HEK293T (cell line): ENCODE measurements around the gene ZNF532.

ENCODE experiments used
- CTCF ChIA-PET: fragments of 350-600 bp; formaldehyde crosslinking; extraction: SDS; loops from one replicate; lab custom pipeline; 2021; ENCODE audit warnings: antibody characterized with exemption, inconsistent platforms; lab: Yijun Ruan, JAX
- POLR2A ChIA-PET: fragments of 350-600 bp; formaldehyde crosslinking; extraction: SDS; loops from one replicate; lab custom pipeline; 2020; ENCODE audit warnings: antibody characterized with exemption, inconsistent platforms; lab: Yijun Ruan, JAX
- DNase-seq: peaks from one replicate; pipeline ENCODE4 v3.0.0; 2012; ENCODE audit warnings: mixed read lengths; ENCODE audit errors: extremely low spot score
- ARNT ChIP-seq: fragments of 450-650 bp; IDR thresholded peaks from 2 replicates; pipeline ENCODE4 v1.6.1; 2017; ENCODE audit warnings: mild to moderate bottlenecking
- BHLHE40 ChIP-seq: fragments of 450-650 bp; IDR thresholded peaks from 2 replicates; pipeline ENCODE4 v1.6.1; 2016; ENCODE audit warnings: mild to moderate bottlenecking, moderate library complexity, borderline replicate concordance
- CTBP1 ChIP-seq: fragments of 450-650 bp; IDR thresholded peaks from 2 replicates; pipeline ENCODE4 v1.6.1; 2016; ENCODE audit warnings: borderline replicate concordance
- ELF4 ChIP-seq: fragments of 450-650 bp; IDR thresholded peaks from 2 replicates; pipeline ENCODE4 v1.6.1; 2017; ENCODE audit warnings: antibody characterized with exemption
- FOXA1 ChIP-seq: fragments of 450-650 bp; IDR thresholded peaks from 2 replicates; pipeline ENCODE4 v1.6.1; 2016; ENCODE audit warnings: mild to moderate bottlenecking
- FOXK2 ChIP-seq: fragments of 450-650 bp; IDR thresholded peaks from 2 replicates; pipeline ENCODE4 v1.6.1; 2016; ENCODE audit warnings: mild to moderate bottlenecking
- FOXM1 ChIP-seq: fragments of 450-650 bp; IDR thresholded peaks from 2 replicates; pipeline ENCODE4 v1.6.1; 2017; ENCODE audit warnings: mild to moderate bottlenecking, borderline replicate concordance
- HDGF ChIP-seq: fragments of 450-650 bp; IDR thresholded peaks from 2 replicates; pipeline ENCODE4 v1.6.1; 2017; ENCODE audit warnings: antibody characterized with exemption, borderline replicate concordance
- L3MBTL2 ChIP-seq: fragments of 450-650 bp; conservative IDR thresholded peaks from 2 replicates; pipeline ENCODE4 v1.6.1; 2016; ENCODE audit warnings: mild to moderate bottlenecking
- LEF1 ChIP-seq: fragments of 450-650 bp; IDR thresholded peaks from 2 replicates; pipeline ENCODE4 v1.6.1; 2017; ENCODE audit warnings: mild to moderate bottlenecking, borderline replicate concordance
- NFRKB ChIP-seq: fragments of 450-650 bp; IDR thresholded peaks from 2 replicates; pipeline ENCODE4 v1.6.1; 2016; ENCODE audit warnings: mild to moderate bottlenecking, moderate library complexity
- PKNOX1 ChIP-seq: fragments of 450-650 bp; IDR thresholded peaks from 2 replicates; pipeline ENCODE4 v1.6.1; 2016
- SP1 ChIP-seq: fragments of 450-650 bp; IDR thresholded peaks from 2 replicates; pipeline ENCODE4 v1.6.1; 2017
- SUZ12 ChIP-seq: fragments of 450-650 bp; IDR thresholded peaks from 2 replicates; pipeline ENCODE4 v1.6.1; 2016; ENCODE audit warnings: mild to moderate bottlenecking
- TARDBP ChIP-seq: fragments of 450-650 bp; IDR thresholded peaks from 2 replicates; pipeline ENCODE4 v1.6.1; 2016
- ZNF384 ChIP-seq: fragments of 450-650 bp; IDR thresholded peaks from 2 replicates; pipeline ENCODE4 v1.6.1; 2016

Gene ZNF532

GRCh38 chr18:58859907-58860306 lies 4.8 kb upstream of the ZNF532 start:
- ChIA-PET POLR2A (no interaction called here), CTCF (no interaction called here)
- DNase-seq: no peak
- TF ChIP-seq ELF4 (no peak), LEF1 (no peak), TARDBP (no peak), ZNF384 (no peak), SUZ12 (no peak), HDGF (no peak), ARNT (no peak), FOXK2 (no peak), BHLHE40 (no peak), SP1 (no peak), FOXM1 (no peak), PKNOX1 (no peak), CTBP1 (no peak)

- CTCF ChIA-PET: interaction anchor here (0.6 kb wide), 1 partner anchor 114 kb away, joined by 3 read pairs; no protein-coding TSS in a partner anchor
- no peak for DNase-seq
- TF ChIP-seq FOXK2: no peak
- no peak for TF ChIP-seq FOXA1
- TF ChIP-seq TARDBP: no peak
- no peak for TF ChIP-seq FOXM1
- no peak for TF ChIP-seq ARNT
- no peak for TF ChIP-seq NFRKB
- POLR2A ChIA-PET: no interaction called here
Observed at GRCh38 chr18:58860747-58861231, 3.9 kb upstream of the ZNF532 start.

- CTCF ChIA-PET: interaction anchor here (0.6 kb wide), 1 partner anchor 115 kb away, joined by 3 read pairs; no protein-coding TSS in a partner anchor
- DNase-seq: no peak
- TF ChIP-seq ZNF384 (no peak), L3MBTL2 (no peak), SP1 (no peak), FOXA1 (no peak), ARNT (no peak), SUZ12 (no peak), HDGF (no peak), PKNOX1 (no peak), LEF1 (no peak)
- POLR2A ChIA-PET: no interaction called here
Observed at GRCh38 chr18:58861353-58861752, 3.3 kb upstream of the ZNF532 start.

- TF ChIP-seq CTBP1: no peak
- TF ChIP-seq ELF4: no peak
- TF ChIP-seq ARNT: no peak
- TF ChIP-seq FOXM1: no peak
- TF ChIP-seq SP1: no peak
- no peak for TF ChIP-seq L3MBTL2
- CTCF ChIA-PET: no interaction called here
- POLR2A ChIA-PET: no interaction called here
- no peak for DNase-seq
Observed at GRCh38 chr18:58861861-58862301, 2.8 kb upstream of the ZNF532 start.

GRCh38 chr18:58862356-58862755 lies 2.3 kb upstream of the ZNF532 start:
- TF ChIP-seq ARNT: no peak
- TF ChIP-seq PKNOX1: no peak
- TF ChIP-seq TARDBP: no peak
- no peak for TF ChIP-seq SUZ12
- TF ChIP-seq FOXM1: no peak
- POLR2A ChIA-PET: no interaction called here
- no peak for DNase-seq
- CTCF ChIA-PET: no interaction called here

- POLR2A ChIA-PET: no interaction called here
- CTCF ChIA-PET: no interaction called here
- TF ChIP-seq HDGF (no peak), FOXA1 (no peak), SUZ12 (no peak), NFRKB (no peak), LEF1 (no peak), FOXM1 (no peak), BHLHE40 (no peak), TARDBP (no peak)
- DNase-seq: peak; percentile 17
Observed at GRCh38 chr18:58862851-58863538, 1.7 kb upstream of the ZNF532 start.

GRCh38 chr18:58863539-58864145 lies 1.0 kb upstream of the ZNF532 start:
- no peak for TF ChIP-seq TARDBP
- TF ChIP-seq PKNOX1: no peak
- no peak for TF ChIP-seq ARNT
- no peak for TF ChIP-seq SUZ12
- TF ChIP-seq FOXK2: no peak
- no peak for TF ChIP-seq NFRKB
- no peak for TF ChIP-seq BHLHE40
- TF ChIP-seq HDGF: no peak
- POLR2A ChIA-PET: no interaction called here
- CTCF ChIA-PET: no interaction called here
- DNase-seq: no peak
